HCT116 (cell line): ENCODE measurements around the gene DERL2. TPM values are rescaled to one million over a fixed set of nuclear protein-coding genes. Genes with fewer than 3 reads are reported as not detected.

Source experiments
- ATAC-seq: fragments of 200-7000 bp; cut with Tn5 transposase; 2 replicates; pipeline ENCODE4 v1.9.1; 2020; ENCODE audit warnings: mild to moderate bottlenecking, moderate library complexity
- BruUV-seq: library from RNA; stranded (reverse); fragments of 400-500 nt; replicated peaks from 2 replicates; lab custom pipeline; 2021; lab: Mats Ljungman, UMichigan
- CTCF ChIA-PET: fragments of 300-600 bp; sonication (Branson Sonifier 250); formaldehyde crosslinking; loops from one replicate; lab custom pipeline; 2021; ENCODE audit warnings: antibody characterized with exemption; lab: Charles Lee
- POLR2A ChIA-PET: fragments of 300-600, 350-600 bp; sonication (Branson Sonifier 250); formaldehyde crosslinking; loops from one replicate; lab custom pipeline; 2021; ENCODE audit warnings: antibody characterized with exemption; lab: Charles Lee
- RAD21 ChIA-PET, 2 experiments: fragments of 300-600 bp; sonication (Branson Sonifier 250); formaldehyde crosslinking; loops; one replicate each; lab custom pipeline; 2023; ENCODE audit warnings: low total read pairs in 2 of 2; ENCODE audit not compliant: uncharacterized antibody in 2 of 2, unreplicated experiment in 2 of 2, low non-redundant PET in 1 of 2; lab: Charles Lee
- DNase-seq: peaks from one replicate; pipeline ENCODE4 v3.0.0-alpha.2; 2010; ENCODE audit warnings: low read depth, low spot score
- H2AFZ ChIP-seq: fragments of 200-600 bp; shearing (Covaris generic), sonication (generic); 2 replicates; pipeline ENCODE4 v1.6.1; 2017; ENCODE audit warnings: low read depth, mixed run types, mixed read lengths, antibody characterized with exemption, low read length; ENCODE audit not compliant: poor library complexity, severe bottlenecking
- H3K27ac ChIP-seq: 2 replicates; pipeline ENCODE4 v1.5.1; 2012; ENCODE audit warnings: low read depth, low read length
- H3K27me3 ChIP-seq: fragments of 200-600 bp; sonication (generic); 2 replicates; pipeline ENCODE4 v1.6.1; 2016; ENCODE audit warnings: mixed run types, low read length, mixed read lengths; ENCODE audit not compliant: insufficient read depth
- H3K36me3 ChIP-seq, 2 experiments: fragments of 200-500 bp in 1 of 2; fragments of 200-600 bp in 1 of 2; sonication (Bioruptor generic) in 1 of 2; sonication (generic) in 1 of 2; 2 replicates each; pipeline versions ENCODE4 v1.5.1 to v1.6.1; 2014 to 2016; ENCODE audit warnings: low read length in 2 of 2, inconsistent platforms in 1 of 2, mixed read lengths in 1 of 2, mixed run types in 1 of 2; ENCODE audit not compliant: insufficient read depth in 2 of 2, control insufficient read depth in 1 of 2
- H3K4me1 ChIP-seq, 2 experiments: fragments of 200-600 bp in 1 of 2; sonication (generic) in 1 of 2; 2 replicates each; pipeline versions ENCODE4 v1.5.1 to v1.6.1; 2012 to 2017; ENCODE audit warnings: low read length in 2 of 2, inconsistent platforms in 1 of 2, mild to moderate bottlenecking in 1 of 2, mixed read lengths in 1 of 2, mixed run types in 1 of 2, moderate library complexity in 1 of 2; ENCODE audit not compliant: insufficient read depth in 2 of 2, control insufficient read depth in 1 of 2
- H3K4me2 ChIP-seq: fragments of 200-600 bp; sonication (generic); 2 replicates; pipeline ENCODE4 v1.6.1; 2017; ENCODE audit warnings: mixed run types, low read length, mixed read lengths
- H3K4me3 ChIP-seq, 2 experiments: fragments of 200-600 bp in 1 of 2; sonication (generic) in 1 of 2; replicated peaks in 1 of 2; 2 replicates each; pipeline ENCODE4 v1.5.1; 2011 to 2016; ENCODE audit warnings: low read length in 2 of 2, control low read depth in 1 of 2, low read depth in 1 of 2, mild to moderate bottlenecking in 1 of 2, mixed read lengths in 1 of 2, mixed run types in 1 of 2
- H3K79me2 ChIP-seq: fragments of 200-600 bp; sonication (generic); 2 replicates; pipeline ENCODE4 v1.6.1; 2017; ENCODE audit warnings: mild to moderate bottlenecking, mixed run types, low read length, moderate library complexity, mixed read lengths; ENCODE audit not compliant: insufficient read depth
- H3K9ac ChIP-seq: fragments of 200-600 bp; sonication (generic); 2 replicates; pipeline ENCODE4 v1.6.1; 2016; ENCODE audit warnings: low read length, mixed read lengths
- H3K9me2 ChIP-seq: fragments of 200-600 bp; sonication (generic), shearing (Covaris generic); 2 replicates; pipeline ENCODE4 v1.6.1; 2017; ENCODE audit warnings: mixed run types, mild to moderate bottlenecking, moderate library complexity; ENCODE audit not compliant: insufficient read depth
- H3K9me3 ChIP-seq, 2 experiments: fragments of 200-500 bp in 1 of 2; fragments of 200-600 bp in 1 of 2; sonication (Bioruptor generic) in 1 of 2; sonication (generic) in 1 of 2; 2 replicates each; pipeline ENCODE4 v1.6.1; 2014 to 2017; ENCODE audit warnings: low read length in 2 of 2, mixed read lengths in 2 of 2, inconsistent platforms in 1 of 2, low read depth in 1 of 2, mild to moderate bottlenecking in 1 of 2, mixed run types in 1 of 2, moderate library complexity in 1 of 2; ENCODE audit not compliant: control insufficient read depth in 1 of 2, insufficient read depth in 1 of 2
- H4K20me1 ChIP-seq: fragments of 200-600 bp; sonication (generic), shearing (Covaris generic); 2 replicates; pipeline ENCODE4 v1.6.1; 2017; ENCODE audit warnings: mixed run types, mild to moderate bottlenecking, moderate library complexity; ENCODE audit not compliant: insufficient read depth
- CBX3 ChIP-seq: IDR thresholded peaks from 2 replicates; pipeline ENCODE4 v1.6.1; 2012; ENCODE audit warnings: low read depth
- CEBPB ChIP-seq: IDR thresholded peaks from 2 replicates; pipeline ENCODE4 v1.6.1; 2012; ENCODE audit warnings: low read depth
- ELF1 ChIP-seq: IDR thresholded peaks from 2 replicates; pipeline ENCODE4 v1.6.1; 2012; ENCODE audit warnings: low read depth, borderline replicate concordance
- EZH2 ChIP-seq: fragments of 200-600 bp; sonication (generic); IDR thresholded peaks from 2 replicates; pipeline ENCODE4 v1.6.1; 2017; ENCODE audit warnings: antibody characterized with exemption, mixed run types
- EZH2phosphoT487 ChIP-seq: fragments of 200-600 bp; IDR thresholded peaks from 2 replicates; pipeline ENCODE4 v1.6.1; 2018; ENCODE audit warnings: antibody characterized with exemption, borderline replicate concordance
- FOSL1 ChIP-seq: IDR thresholded peaks from 2 replicates; pipeline ENCODE4 v1.6.1; 2012; ENCODE audit warnings: low read depth
- JUND ChIP-seq: IDR thresholded peaks from 2 replicates; pipeline ENCODE4 v1.6.1; 2012
- POLR2A ChIP-seq: IDR thresholded peaks from 2 replicates; pipeline ENCODE4 v1.7.0; 2011; ENCODE audit warnings: borderline replicate concordance; ENCODE audit not compliant: insufficient read depth, insufficient read length; ENCODE audit errors: extremely low read depth
- REST ChIP-seq: IDR thresholded peaks from 2 replicates; pipeline ENCODE4 v1.6.1; 2012; ENCODE audit warnings: low read depth
- TCF7L2 ChIP-seq: IDR thresholded peaks from 2 replicates; pipeline ENCODE4 v1.7.0; 2011; ENCODE audit warnings: borderline replicate concordance, inconsistent platforms; ENCODE audit not compliant: insufficient read depth, insufficient read length; ENCODE audit errors: extremely low read depth
- YY1 ChIP-seq: IDR thresholded peaks from 2 replicates; pipeline ENCODE4 v1.6.1; 2011; ENCODE audit warnings: low read length, low read depth, moderate library complexity, mild to moderate bottlenecking; ENCODE audit not compliant: insufficient replicate concordance; ENCODE audit errors: extremely low read depth
- ZFX ChIP-seq: fragments of 450-650 bp; IDR thresholded peaks from 2 replicates; pipeline ENCODE4 v1.6.1; 2017
- intact Hi-C: fragments of 100-400 bp; cut with micrococcal nuclease; formaldehyde crosslinking; loops from 2 replicates; pipeline ENCODE4 v1.10.0; 2022
- total RNA-seq: library from RNA; stranded (reverse); gene quantifications from one replicate; pipeline ENCODE4 v1.2.1, GENCODE V29; 2021; ENCODE audit not compliant: unreplicated experiment
- TF ChIP-seq, protein P1 (sequence below): IDR thresholded peaks from 2 replicates; pipeline ENCODE4 v1.6.1; 2012

DERL2 gene
- total RNA-seq, 1 experiment from 2014 or later: 45.6 TPM

DNA sequence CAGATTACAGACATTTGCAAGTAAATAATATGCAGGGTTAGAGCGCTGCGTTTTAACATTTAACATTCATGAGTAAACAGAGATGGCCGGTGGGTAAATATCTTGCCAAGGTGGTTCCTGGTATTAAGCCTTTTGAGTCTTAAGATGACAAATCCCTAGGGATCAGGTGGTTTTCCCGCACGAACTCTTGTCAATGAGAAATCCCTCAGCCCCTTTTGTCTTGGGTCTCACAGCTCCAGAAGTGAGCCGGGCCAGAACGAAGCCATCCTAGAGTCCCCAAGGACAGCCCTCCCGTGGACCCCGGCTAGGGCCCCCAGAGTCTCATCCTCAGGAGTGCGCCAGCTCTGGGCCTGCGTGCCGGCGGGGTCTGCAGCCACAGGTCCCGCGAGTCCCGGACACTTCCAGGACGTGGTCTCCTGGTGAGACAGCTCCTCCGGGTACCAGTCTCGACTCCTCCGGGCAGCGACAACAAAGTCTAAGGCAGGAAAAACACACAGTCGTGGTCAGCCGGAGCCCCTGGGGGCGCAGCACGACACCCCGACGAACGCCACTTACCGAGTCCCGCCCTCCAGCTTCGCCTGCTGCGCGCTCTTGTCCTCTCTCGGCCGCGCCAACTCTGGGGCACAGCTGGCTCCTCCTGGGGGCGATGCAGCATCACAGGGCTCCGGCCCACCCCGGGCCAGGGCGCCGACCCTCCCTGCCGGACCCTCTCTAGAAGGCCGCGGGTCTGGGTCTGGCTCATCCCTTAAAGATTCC, 13.7 kb upstream of the DERL2 start:
- Histone ChIP-seq H3K27ac (no peak overlapping the region), H3K9ac (no peak overlapping the region), H4K20me1 (no peaks in the 10 kb centered on the region), H3K27me3 (no peaks in the 10 kb centered on the region), H3K4me2 (no peak overlapping the region), H3K9me2 (no peaks in the 10 kb centered on the region), H3K9me3 (peaks cover 0 to 2% of the 10 kb centered on the region in 2 experiments; a peak in 1 of 4 replicates), H2AFZ (no peak overlapping the region), H3K4me1 (no peaks in the 10 kb centered on the region), H3K36me3 (no peaks in the 10 kb centered on the region), H3K79me2 (no peaks in the 10 kb centered on the region), H3K4me3 (no peak overlapping the region)
- no peak for ATAC-seq
- intact Hi-C loops: no loop called here
- POLR2A ChIA-PET: interaction anchor here (1.1 kb wide), 1 partner anchor 13 kb away, joined by 3 read pairs; the partner anchor contains the start of genes DERL2 and MIS12
- no peak for DNase-seq
- CTCF ChIA-PET: no interaction called here
- no TSS peak for BruUV-seq
- RAD21 ChIA-PET: no interaction called here
- TF ChIP-seq POLR2A (no peak), CBX3 (no peak), CEBPB (no peak), ZFX (no peak), TCF7L2 (no peak), FOSL1 (no peak), EZH2phosphoT487 (no peak), EZH2 (no peak), ELF1 (no peak)

DNA sequence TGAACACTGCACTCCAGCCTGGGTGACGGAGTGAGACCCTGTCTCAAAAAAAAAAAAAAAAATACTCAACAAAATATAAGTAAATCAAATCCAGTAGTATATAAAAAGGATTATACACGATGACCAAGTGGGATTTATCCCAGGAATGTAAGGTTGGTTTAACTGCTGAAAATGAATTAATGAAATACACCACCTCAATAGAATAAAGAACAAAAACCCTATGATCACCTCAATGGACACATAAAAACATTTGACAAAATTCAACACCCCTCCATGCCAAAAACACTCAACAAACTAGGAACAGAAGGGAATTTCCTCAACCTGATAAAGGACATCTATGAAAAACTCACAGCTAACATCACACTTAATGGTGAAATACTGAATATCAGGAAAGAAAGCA, 7.0 kb upstream of the DERL2 start:
- no peak for DNase-seq
- TF ChIP-seq CEBPB: no peak
- TF ChIP-seq JUND: no peak
- TF ChIP-seq REST: no peak
- TF ChIP-seq, protein P1, sequence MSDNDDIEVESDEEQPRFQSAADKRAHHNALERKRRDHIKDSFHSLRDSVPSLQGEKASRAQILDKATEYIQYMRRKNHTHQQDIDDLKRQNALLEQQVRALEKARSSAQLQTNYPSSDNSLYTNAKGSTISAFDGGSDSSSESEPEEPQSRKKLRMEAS: no peak
- no peak for TF ChIP-seq TCF7L2
- no peak for TF ChIP-seq YY1
- CTCF ChIA-PET: no interaction called here

More for the DNA sequence above, 7.0 kb upstream of the DERL2 start:
- H3K9me3 ChIP-seq: peaks cover 0 to 4% of the 10 kb centered on the region in 2 experiments; a peak in 2 of 4 replicates
- H3K4me2 ChIP-seq: no peak overlapping the region
- H3K9me2 ChIP-seq: no peaks in the 10 kb centered on the region
- H3K9ac ChIP-seq: no peak overlapping the region
- no TSS peak for BruUV-seq
- peaks cover 8 to 23% of the 10 kb centered on the region in 2 experiments for H3K36me3 ChIP-seq
- H3K27ac ChIP-seq: no peak overlapping the region
- no peaks in the 10 kb centered on the region for H3K27me3 ChIP-seq
- ATAC-seq: no peak
- H2AFZ ChIP-seq: no peak overlapping the region
- peaks cover 16% of the 10 kb centered on the region for H3K79me2 ChIP-seq
- no peak overlapping the region for H3K4me3 ChIP-seq
- H3K4me1 ChIP-seq: peaks cover 0 to 1% of the 10 kb centered on the region in 2 experiments; a peak in 1 of 4 replicates
- intact Hi-C loops: no loop called here
- H4K20me1 ChIP-seq: no peaks in the 10 kb centered on the region
- ChIA-PET POLR2A (no interaction called here), RAD21 (no interaction called here)
